Forelimb muscle (tissue), 1 donor: ENCODE results near the gene GNG10. TPM values are rescaled to one million over a fixed set of nuclear protein-coding genes. Genes with fewer than 3 reads are reported as not detected.

ENCODE experiments used
- polyA plus RNA-seq: library from polyadenylated mRNA; unstranded; fragments of 120-200 nt; gene quantifications from one replicate; pipeline ENCODE4 v1.2.1, GENCODE V29; 2013; ENCODE audit not compliant: insufficient read length

GNG10 gene
- polyA plus RNA-seq, 1 donor = 40.7 TPM

Other genes starting within 250 kb of the GNG10 start
- gene ECPAS, start 177.2 kb upstream of the GNG10 start, polyA plus RNA-seq = 165 TPM
- gene ZNF483, start 136.4 kb upstream of the GNG10 start, polyA plus RNA-seq = 1.6 TPM
- gene PTGR1, start 62.0 kb upstream of the GNG10 start, polyA plus RNA-seq = 39.5 TPM
- 8.6 TPM for gene DNAJC25, start 30.3 kb upstream of the GNG10 start, polyA plus RNA-seq
- gene SHOC1, start 133.3 kb downstream of the GNG10 start, polyA plus RNA-seq = 0.11 TPM
- gene UGCG, start 235.2 kb downstream of the GNG10 start, polyA plus RNA-seq = 31.0 TPM